HG02852 (cell line): ENCODE measurements around the gene TNS1.
"Not testable (repeated sequence)": the region's sequence is repeated elsewhere in the genome, so short reads cannot be mapped to it uniquely, and the experiment has no call there.

ENCODE experiments used
- ATAC-seq: cut with Tn5 transposase; IDR thresholded peaks from one replicate; pipeline ENCODE4 v1.9.1; 2021; ENCODE audit warnings: mild to moderate bottlenecking, moderate library complexity; ENCODE audit not compliant: unreplicated experiment

The TNS1 gene

DNA sequence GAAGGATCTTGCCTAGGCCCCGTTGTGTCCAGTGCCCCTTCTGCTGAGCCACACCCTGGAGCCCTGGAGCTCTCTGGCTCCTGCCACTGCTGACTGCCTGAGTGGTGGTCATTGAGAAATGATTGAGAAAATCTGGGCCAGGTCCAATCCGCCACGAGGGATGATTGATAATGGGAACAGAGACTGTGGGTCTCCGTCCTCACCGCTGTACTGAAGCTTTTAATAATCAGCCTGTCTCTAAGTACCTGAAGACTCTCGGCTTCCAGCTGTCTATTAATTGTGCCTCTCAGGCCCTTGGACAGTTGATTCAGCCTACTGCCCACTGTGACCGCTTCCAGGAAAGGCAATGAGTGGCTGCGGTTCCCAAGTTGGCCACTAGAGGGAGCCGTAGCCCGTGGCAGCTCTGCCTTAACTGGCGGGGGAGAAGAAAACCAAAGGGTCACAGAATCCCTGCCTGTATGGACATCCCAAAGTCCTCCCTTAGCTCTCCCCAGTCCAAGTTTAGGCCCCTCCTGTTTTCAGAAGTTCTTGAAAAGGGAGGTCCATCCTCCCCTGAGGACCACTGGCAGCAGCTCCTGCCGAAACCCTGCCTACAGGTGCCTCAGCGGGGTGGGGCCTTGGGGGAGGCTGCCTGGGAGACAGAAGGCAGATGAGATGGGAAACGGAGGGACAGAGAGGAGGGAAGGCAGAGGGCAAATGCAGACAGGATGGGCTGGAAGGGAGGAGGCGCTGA, 213.6 kb downstream of the TNS1 start:
- no peak for ATAC-seq

DNA sequence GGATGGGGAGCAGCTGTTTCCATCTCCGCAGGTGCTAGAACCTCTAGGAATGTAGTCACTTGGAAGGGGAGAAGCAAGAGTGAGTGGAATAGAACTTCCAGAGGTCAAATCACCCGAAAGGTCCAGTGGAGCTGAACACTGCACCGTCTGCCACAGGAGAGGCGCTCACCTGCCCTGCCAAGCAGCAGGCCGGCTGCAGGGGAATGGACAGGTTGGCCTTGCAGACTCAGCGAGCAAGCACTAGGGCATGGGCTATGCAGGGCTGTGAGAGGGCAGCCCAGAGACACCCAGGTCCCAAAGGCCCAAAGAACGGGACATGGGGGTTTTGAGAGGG, 214.2 kb downstream of the TNS1 start:
- no peak for ATAC-seq

DNA sequence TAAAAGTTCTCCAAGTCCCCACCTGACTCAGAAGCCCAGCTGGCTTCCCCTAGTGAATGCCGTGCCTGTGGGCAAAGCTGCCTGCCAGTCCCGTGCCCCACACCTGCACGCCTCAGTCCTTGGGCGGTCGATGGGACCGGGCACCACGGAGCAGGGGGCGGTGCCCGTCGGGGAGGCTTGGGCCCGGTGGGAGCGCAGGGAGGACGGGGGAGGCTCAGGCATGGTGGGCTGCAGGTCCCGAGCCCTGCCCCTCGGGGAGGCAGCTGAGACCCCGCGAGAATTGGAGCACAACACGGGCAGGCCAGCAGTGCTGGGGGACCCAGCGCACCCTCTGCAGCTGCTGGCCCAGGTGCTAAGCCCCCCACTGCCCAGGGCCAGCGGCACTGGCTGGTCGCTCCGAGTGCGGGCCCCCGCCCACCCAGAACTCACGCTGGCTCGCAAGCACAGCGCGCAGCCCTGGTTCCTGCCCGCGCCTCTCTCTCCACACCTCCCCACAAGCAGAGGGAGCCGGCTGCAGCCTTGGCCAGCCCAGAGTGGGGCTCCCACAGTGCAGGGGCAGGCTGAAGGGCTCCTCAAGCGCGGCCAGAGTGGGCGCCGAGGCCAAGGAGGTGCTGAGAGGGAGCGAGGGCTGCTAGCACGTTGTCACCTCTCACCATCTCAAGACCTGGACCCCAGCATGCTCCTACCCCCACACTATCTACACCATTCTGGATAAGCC, 215.5 kb downstream of the TNS1 start:
- no peak for ATAC-seq

- not testable (repeated sequence) for ATAC-seq
These were observed 216.2 kb downstream of the TNS1 start for GRCh38 chr2:217786560-217786959.

GRCh38 chr2:217785544-217786045, 217.2 kb downstream of the TNS1 start:
- no peak for ATAC-seq

- ATAC-seq = no peak
These were observed 217.7 kb downstream of the TNS1 start for GRCh38 chr2:217784996-217785543.

DNA sequence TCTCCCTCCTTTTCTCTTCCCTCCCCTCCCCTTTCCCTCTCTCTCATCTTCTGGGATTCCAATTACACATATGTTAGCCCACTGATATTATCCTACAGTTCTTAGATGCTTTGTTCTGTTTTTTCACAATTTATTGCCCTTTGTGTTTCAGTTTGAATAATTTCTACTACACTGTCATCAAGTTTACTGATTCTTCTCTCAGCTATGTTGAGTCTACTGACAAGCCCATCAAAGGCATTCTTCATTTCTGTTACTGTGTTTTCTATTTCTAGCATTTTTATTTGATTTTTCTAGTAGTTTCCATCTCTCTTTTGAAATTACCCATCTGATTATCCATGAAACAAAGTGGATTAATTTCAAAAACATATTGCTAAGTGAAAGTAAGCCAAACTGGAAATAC, 219.6 kb downstream of the TNS1 start:
- no peak for ATAC-seq

DNA sequence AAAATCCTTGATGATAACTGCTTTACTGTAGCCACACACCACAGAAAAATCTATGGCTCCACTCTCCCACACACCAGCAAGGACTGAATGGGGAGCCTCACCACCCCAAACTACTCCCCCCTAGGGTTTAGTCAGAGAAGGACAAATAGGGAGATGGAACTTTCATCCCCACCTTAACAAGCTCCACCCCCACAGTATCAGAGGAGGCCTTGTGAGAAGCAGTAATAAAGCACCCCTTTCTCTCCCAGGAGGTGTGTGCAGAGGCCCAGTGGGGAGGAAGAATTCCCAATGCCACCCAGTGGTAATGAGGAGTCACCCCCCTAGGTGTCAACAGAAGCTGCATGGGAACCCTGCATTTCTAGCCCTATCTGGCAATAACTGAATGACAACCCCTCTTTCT, 224.9 kb downstream of the TNS1 start:
- ATAC-seq = no peak

DNA sequence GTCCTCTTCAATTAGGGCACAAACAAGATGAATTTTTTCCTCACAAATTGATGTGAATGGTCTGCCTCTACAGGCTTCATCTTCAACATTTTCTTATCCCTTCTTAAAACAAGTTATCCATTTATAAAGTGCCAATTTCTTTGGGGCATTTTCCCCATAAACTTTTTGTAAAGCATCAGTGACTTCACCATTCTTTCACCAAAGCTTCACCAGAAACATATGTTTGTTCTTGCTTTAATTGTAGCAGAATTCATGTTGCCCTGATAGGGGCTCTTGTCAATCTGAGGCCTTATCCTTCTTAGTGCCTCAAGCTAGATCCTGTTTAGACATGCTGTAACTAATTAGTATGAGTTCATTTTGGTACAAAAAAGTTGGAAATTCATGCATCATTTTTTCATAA, 226.2 kb downstream of the TNS1 start:
- ATAC-seq = no peak

- ATAC-seq = no peak
These were observed 226.8 kb downstream of the TNS1 start for GRCh38 chr2:217775920-217776503.

DNA sequence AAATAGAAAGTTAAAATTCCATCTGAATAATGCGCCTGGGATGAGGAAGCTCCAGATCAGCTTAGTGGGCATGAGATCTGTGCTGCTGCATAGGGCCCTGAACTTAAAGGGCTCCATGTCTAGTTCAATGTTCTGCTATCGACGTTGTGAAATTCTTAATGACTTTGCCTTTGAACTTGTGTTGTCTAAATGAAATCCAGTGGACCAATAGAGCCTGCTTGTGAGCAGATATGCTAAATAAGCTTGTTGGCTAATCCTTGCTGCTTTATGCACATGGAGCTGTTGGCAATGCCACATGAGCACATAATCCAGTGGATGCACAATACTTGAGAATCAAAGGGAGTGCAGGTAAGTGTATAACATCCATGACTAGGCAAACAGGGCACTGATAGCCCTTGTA, 228.6 kb downstream of the TNS1 start:
- ATAC-seq = no peak

- no peak for ATAC-seq
These were observed 229.3 kb downstream of the TNS1 start for GRCh38 chr2:217773539-217773938.

DNA sequence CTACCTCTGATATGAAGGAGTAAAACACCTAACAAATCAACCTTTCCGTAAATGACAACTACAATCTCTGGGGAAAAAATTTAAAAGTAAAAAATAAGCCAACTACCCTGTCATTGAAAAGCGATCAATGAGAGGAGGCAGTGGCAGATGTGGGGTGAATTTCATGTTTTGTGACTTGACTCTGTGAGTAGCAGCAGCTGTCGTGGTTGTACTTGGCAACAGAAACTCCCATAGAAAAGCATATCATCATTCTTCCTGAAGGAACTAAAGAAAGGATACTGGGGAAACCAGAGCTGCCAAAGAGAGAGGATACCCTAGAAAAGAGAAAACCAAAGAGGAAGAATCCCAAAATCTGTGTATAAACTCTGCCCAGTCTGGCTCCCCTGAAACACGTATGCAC, 236.4 kb downstream of the TNS1 start:
- ATAC-seq = no peak

DNA sequence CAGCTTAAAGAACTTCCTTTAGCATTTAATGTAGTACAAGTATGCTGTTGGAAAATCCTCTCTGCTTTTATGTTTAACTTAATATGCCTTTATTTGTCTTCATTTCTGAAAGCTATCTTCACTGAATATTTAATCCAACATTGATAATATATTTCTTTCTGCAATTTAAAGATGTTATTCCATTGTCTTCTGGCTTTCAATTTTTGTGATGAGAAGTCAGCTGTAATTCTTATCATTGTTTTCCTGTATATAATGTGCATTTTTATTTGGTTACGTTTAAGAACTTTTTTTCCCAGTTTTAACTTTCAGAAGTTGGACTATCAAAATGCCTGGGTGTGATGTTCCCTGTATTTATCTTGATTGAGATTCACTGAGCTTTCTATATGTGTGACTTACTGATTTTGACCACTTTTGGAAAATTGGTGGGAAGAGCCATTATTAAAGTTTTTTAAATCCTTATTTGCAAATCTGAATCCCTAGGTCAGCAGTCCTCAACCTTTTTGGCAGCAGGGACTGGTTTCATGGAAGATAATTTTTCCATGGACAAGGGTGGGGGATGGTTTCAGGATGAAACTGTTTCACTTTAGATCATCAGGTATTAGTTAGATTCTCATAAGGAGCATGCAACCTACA, 241.0 kb downstream of the TNS1 start:
- no peak for ATAC-seq

- ATAC-seq = no peak
These were observed 242.8 kb downstream of the TNS1 start for GRCh38 chr2:217759991-217760390.

DNA sequence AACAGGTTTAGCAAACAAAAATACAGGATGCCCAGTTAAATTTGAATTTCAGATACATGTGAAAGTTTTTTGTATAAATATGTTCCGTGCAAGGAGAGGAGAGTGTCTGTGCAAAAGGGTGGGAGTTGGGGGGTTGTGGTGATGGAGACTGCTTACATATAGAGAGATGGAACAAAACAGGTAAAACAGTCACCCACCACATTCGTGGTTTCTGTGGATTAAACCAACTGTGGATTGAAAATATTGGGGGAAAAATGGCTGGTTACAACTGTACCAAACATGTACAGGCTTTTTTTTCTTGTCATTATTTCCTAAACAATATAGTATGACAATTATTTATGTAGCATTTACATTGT, 245.7 kb downstream of the TNS1 start:
- ATAC-seq = no peak

DNA sequence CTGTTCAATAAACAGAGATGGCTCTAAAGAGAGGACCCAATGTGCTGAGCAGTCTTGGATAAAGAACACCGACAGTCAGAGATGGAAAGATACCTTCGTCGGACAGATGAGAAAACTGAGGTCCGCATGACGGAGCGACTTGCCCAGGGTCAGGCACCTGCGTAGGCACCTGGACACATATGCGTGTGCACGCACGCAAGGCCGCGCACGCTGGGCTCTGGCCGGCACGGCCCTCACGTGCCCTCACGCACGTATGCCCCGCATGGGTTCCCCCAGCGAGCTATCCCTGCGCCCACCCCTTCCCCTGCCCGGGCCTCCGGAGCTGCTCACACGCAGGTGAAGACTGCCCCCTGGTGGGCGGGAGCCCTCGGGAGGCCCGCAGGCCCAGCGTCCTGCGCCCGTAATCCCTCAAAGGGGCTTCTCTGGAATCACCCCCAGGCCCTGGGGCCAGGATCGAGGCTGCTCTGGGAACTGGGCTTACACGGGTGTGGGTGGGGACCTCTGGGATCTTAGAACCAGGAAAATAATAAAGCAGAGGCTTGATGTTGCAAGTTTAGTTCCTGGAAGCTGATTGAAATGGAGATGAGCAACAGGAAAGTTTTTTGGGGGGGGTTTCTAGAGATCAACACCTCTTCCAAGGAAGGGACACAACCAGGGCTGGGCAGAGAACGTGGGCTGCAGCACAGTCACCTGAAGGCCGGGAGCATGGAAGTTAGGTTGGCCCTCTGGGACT, 246.3 kb downstream of the TNS1 start:
- no peak for ATAC-seq

DNA sequence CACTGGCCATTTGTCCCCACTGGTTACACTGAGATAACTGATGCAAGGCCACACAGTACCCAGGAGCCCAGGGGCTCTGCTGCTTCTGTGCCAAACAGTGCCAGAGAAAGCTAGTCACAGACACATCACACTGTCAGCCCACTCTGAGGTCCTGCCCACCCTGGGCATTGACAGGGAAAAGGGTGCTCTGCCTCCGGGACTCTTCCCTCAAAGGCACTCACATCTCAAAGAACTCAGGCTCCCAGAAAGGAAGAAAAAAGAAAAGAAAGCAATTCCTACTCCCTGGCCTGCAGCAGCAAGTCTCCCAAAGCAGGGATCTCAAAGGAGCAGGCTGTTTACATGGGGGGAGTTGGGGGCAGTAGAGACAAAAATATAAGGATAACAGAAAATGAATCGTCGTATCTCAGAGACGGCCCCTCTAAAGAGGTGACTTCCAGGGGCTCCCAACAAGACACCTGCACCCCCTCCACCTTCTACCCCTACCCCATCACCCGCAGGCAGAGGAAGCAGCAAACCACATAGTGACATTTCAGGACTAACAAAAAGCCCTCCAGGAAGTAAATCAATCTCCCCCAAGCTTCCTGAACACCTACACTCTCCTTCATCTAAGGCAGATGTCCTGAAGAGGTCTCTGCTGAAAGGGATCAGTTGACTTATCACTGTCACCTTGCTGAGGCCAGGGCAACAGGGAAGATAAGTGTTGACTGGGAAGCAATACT, 247.6 kb downstream of the TNS1 start:
- no peak for ATAC-seq

- ATAC-seq = no peak
These were observed 249.2 kb downstream of the TNS1 start for GRCh38 chr2:217753460-217754200.
